COLO668 (cell line): ENCODE data around the gene POLR3GL.
"Not testable (repeated sequence)": the region's sequence is repeated elsewhere in the genome, so short reads cannot be mapped to it uniquely, and the experiment has no call there.

ENCODE experiments used
- DNase-seq: peaks from one replicate; lab custom pipeline; 2025; ENCODE audit not compliant: unreplicated experiment; lab: John Stamatoyannopoulos, UW

POLR3GL gene

GRCh38 chr1:145964328-145965118 is at the start of gene POLR3GL, which contains the start of gene ANKRD34A:
Gene POLR3GL, plus strand, starts transcription at chr1:145964690. Its CDS starts 10,176 bp downstream, at chr1:145974866.
Gene ANKRD34A, minus strand, starts transcription at chr1:145964575. Its CDS starts 2,816 bp downstream, at chr1:145961759.
- DNase-seq, result peak; percentile 94

GRCh38 chr1:145916745-145917144 is 47.7 kb upstream of the POLR3GL start:
- DNase-seq, result no peak

GRCh38 chr1:145917595-145917994 is 46.9 kb upstream of the POLR3GL start:
- no peak for DNase-seq

- peak; percentile 91 for DNase-seq
Measured at GRCh38 chr1:145918144-145918991, 46.1 kb upstream of the POLR3GL start, which contains the start of gene PEX11B. Gene PEX11B, minus strand, starts transcription at chr1:145918717. Its CDS starts 29 bp downstream, at chr1:145918688.

GRCh38 chr1:145918992-145919939 is 45.2 kb upstream of the POLR3GL start:
- peak; percentile 59 for DNase-seq

GRCh38 chr1:145920297-145920696 is 44.2 kb upstream of the POLR3GL start:
- DNase-seq, result not testable (repeated sequence)

- DNase-seq, result no peak
Measured at GRCh38 chr1:145922266-145922665, 42.2 kb upstream of the POLR3GL start.

- no peak for DNase-seq
Measured at GRCh38 chr1:145926686-145927062, 37.8 kb upstream of the POLR3GL start.

GRCh38 chr1:145927063-145927886 is 37.2 kb upstream of the POLR3GL start, which contains the start of gene RBM8A:
Gene RBM8A, minus strand, starts transcription at chr1:145927484. Its CDS starts 58 bp downstream, at chr1:145927426.
- DNase-seq, result peak; percentile 96

GRCh38 chr1:145927916-145928643 is 36.4 kb upstream of the POLR3GL start:
- DNase-seq, result peak; percentile 23

GRCh38 chr1:145932522-145933009 is 31.9 kb upstream of the POLR3GL start:
- not testable (repeated sequence) for DNase-seq

- DNase-seq, result no peak
Measured at GRCh38 chr1:145935708-145936107, 28.8 kb upstream of the POLR3GL start.

- DNase-seq, result no peak
Measured at GRCh38 chr1:145936247-145936646, 28.2 kb upstream of the POLR3GL start.

GRCh38 chr1:145937436-145937835 is 27.1 kb upstream of the POLR3GL start:
- no peak for DNase-seq

GRCh38 chr1:145942405-145942804 is 22.1 kb upstream of the POLR3GL start:
- no peak for DNase-seq

GRCh38 chr1:145942871-145943270 is 21.6 kb upstream of the POLR3GL start:
- no peak for DNase-seq

GRCh38 chr1:145944532-145944931 is 20.0 kb upstream of the POLR3GL start:
- no peak for DNase-seq

- no peak for DNase-seq
Measured at GRCh38 chr1:145946477-145946986, 18.0 kb upstream of the POLR3GL start.

GRCh38 chr1:145947551-145947950 is 16.9 kb upstream of the POLR3GL start:
- DNase-seq, result no peak
